HFF-Myc (cell line): ENCODE data around the gene ZNF764.
A peak's percentile ranks its signal among the peaks of the same experiment; 100 is the strongest.

Experiments used
- DNase-seq: peaks from one replicate; pipeline ENCODE4 v3.0.0-alpha.2; 2011; ENCODE audit warnings: low read depth; ENCODE audit errors: extremely low read depth
- H3K4me3 ChIP-seq: replicated peaks from 2 replicates; pipeline ENCODE4 v1.5.1; 2011; ENCODE audit warnings: low read depth, mild to moderate bottlenecking, control low read depth, low read length
- CTCF ChIP-seq: IDR thresholded peaks from 2 replicates; pipeline ENCODE4 v1.5.1; 2012; ENCODE audit warnings: mild to moderate bottlenecking, low read depth, low read length, control low read depth; ENCODE audit errors: missing control alignments

Gene ZNF764

DNA sequence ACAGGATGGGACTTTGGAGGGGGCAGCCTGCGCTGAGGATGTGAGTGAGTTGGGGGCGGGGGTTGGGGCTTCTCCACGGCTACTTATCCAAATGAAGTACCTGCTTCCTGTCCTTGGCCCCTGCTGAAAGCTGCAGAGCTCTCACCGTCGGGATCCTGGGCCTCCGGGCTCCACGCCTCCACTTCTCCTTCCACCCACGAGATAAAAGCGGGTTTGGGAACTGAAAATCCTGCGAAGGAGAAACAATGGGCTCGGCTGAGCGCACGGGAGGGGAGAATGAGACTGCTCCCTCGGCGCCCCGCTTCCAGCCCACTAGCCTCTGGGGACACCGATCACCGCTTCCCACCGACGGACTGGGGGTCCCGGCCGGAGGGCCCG is 26.8 kb upstream of the ZNF764 start:
- peak overlapping the region; percentile 46 for H3K4me3 ChIP-seq
- no peak for DNase-seq
- TF ChIP-seq CTCF, result no peak

DNA sequence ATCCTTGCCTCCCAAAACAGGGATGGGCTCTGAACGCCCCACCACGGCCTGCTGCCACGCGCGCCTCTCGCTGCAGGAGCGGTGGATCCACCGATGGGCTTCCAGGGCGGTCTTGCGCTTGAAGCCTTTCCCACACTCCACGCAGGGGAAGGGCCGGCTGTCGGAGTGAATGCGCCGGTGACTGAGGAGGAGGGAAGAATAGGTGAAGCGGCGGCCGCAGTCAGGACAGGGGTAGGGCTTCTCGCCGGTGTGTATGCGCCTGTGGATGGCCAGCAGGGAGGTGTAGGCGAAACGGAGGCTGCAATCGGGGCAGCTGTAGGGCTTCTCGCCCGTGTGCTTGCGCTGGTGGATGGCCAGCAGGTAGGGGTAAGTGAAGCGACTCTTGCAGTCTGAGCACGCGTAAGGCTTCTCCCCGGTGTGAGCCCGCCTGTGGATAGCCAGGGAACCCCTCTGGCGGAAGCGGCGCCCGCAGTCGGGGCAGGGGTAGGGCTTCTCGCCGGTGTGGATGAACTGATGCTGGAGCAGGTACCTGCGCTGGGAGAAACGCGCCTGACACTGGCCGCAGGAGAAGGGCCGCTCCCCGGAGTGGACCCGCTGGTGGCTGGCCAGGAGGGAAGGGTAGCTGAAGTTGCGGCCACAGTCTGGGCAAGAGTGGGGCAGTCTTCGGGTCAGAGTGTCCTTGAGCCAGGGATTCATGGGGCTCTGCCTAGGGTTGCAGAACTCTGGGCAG is 24.6 kb upstream of the ZNF764 start:
- H3K4me3 ChIP-seq, result no peak overlapping the region
- TF ChIP-seq CTCF, result no peak
- DNase-seq, result no peak

- no peak for TF ChIP-seq CTCF
- no peak for DNase-seq
- H3K4me3 ChIP-seq, result no peak overlapping the region
Measured at GRCh38 chr16:30581457-30581856, 23.3 kb upstream of the ZNF764 start.

DNA sequence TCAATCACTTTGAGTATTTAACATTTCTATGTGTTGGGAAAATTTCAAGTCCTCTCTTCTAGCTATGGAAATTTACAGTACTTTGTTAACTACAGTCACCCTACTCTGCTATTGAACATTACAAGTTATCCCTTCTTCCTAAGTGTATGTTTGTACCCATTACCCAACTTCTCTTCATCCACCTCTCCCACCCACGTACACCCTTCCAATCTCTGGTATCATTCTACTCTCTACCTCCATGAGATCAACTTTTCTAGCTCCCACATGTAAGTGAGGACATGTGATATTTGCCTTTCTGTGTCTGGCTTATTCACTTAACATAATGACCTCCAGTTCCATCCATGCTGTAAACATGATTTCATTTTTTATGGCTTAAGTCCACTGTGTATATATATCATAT is 16.5 kb upstream of the ZNF764 start:
- no peak overlapping the region for H3K4me3 ChIP-seq
- DNase-seq, result no peak
- no peak for TF ChIP-seq CTCF

DNA sequence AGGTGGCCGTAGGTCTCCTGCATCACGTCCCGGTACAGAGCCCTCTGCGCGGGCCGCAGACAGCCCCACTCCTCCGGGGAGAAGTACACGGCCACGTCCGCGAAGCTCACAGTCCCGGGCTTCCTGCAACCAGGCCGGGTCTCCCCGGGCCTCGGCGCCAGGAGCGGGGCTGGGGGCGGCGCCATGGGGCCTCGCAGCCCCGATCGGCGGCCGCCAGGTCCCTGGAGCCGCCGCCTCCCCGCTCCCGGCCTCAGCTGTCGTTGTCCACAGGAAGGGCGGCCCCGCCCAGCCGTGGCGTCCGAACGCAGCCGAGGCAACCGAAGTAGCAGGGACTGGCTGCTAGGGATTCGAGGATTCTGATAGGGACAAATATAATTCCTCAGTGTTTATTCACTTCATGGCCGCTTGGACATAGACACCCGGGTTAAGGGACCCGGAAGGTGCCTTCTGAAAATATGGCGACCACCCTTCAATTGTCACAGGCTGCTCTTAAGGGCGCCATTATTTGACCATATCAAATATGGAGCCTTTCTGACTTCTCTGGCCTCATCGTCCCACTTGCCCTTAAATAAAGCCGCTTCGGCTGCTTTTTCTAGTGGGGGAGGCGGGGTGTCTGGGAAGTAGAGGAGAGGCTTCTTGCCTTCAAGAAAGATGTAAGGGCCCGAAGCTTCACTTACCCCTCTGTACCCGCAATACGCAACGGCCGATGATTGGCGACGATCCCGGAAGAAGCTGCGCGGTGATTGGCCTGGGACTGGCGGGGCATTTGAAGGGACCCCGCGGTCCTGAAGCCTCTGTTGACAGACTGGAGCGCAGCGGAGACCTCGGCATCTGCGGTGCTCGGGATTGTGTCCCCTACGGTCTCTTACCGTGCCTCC is 13.5 kb upstream of the ZNF764 start, which contains the start of gene ZNF688:
TSS of gene ZNF688 (minus strand) at position 270 of the 878 bp plus-strand sequence. CDS start at position 185, 85 bp downstream.
- peak; percentile 87 for DNase-seq
- TF ChIP-seq CTCF, result no peak
- H3K4me3 ChIP-seq, result peak within 1 kb of the TSS; percentile 57

DNA sequence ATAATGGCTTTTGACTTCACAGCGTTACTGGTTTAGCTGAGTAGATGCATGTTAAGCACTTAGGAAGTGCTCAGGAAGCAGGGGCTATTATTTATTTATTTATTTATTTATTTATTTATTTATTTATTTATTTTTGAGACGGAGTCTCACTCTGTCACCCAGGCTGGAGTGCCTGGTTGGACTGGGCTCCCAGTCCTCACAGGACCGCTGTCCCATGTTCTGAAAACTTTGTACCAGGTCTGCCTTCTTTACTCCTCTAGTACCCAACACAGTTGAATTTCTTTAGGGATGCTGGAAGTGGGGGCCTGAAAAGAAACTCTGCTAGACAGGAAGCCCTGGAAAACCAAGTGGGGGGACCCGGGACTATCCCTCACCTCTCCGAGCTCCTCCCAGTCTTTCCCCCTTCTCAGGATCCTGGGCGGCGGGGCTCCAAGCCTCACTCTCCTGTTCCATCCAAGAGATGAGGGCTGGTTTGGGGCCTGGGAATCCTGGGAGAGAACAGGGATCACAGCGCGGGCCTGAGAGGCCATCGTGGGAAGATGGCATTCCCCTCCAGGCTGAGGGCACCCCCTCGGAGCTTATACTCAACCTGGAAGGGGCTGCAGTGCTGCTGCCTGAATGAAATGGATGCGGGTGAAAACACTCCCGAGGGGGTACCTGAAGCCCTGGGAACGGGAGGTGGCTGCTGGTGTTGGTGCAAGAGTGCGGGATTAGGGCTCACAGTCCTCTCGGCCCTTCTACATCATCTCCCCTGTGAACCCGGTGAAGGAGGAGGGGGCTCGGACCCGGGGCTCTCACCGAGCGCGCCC is 12.7 kb upstream of the ZNF764 start:
- TF ChIP-seq CTCF, result no peak
- no peak for DNase-seq
- H3K4me3 ChIP-seq, result peak overlapping the region; percentile 57
